CD1c-positive myeloid dendritic cell (primary cell): ENCODE measurements around the gene UBE2E2.

Experiments
- DNase-seq: peaks from one replicate; pipeline ENCODE4 v3.0.0-alpha.2; 2016; ENCODE audit errors: extremely low spot score

Gene UBE2E2

DNA sequence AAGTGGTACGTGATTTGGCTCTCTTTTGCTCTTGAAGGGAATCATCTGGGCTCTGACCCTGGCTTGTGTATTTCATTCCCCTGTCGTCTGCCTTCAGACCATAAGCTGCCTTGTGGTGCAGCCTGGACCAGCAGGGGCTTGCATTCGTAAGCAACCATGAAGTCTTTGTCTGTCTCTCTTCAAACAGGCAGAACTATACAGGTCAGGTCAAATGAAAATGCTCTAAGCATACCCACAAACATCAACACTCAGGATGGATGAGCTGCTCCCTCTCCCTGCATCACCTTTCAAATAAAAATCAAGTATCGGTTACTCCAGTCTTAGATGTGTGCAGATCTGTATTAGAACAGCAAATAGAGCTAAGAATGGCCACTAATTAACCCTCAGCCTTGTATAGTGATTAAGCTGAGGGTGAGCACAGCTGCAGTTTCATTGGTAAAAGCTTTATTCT is 334.0 kb downstream of the UBE2E2 start:
- DNase-seq, result no peak

- DNase-seq, result no peak
These were observed 336.1 kb downstream of the UBE2E2 start for GRCh38 chr3:23539185-23539584.

DNA sequence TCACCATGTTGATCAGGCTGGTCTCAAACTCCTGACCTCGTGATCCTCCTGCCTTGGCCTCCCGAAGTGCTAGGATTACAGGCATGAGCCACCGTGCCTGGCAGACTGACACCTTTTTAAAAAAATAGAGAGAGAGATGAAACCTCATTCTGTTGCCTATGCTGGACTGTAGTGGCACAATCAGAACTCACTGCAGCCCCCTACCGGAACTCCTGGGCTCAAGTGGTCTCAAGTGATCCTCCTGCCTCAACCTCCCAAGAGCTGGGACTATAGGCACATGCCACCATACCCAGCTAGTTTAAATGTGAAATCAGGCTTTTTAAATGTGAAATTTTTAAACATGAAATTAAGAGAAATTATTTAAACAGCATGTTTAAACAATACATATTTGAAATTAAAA is 337.5 kb downstream of the UBE2E2 start:
- no peak for DNase-seq

GRCh38 chr3:23542079-23542478 is 339.0 kb downstream of the UBE2E2 start:
- no peak for DNase-seq

GRCh38 chr3:23546181-23546580 is 343.1 kb downstream of the UBE2E2 start:
- no peak for DNase-seq

GRCh38 chr3:23547905-23548650 is 345.0 kb downstream of the UBE2E2 start:
- no peak for DNase-seq

GRCh38 chr3:23548706-23549105 is 345.6 kb downstream of the UBE2E2 start:
- DNase-seq, result no peak

DNA sequence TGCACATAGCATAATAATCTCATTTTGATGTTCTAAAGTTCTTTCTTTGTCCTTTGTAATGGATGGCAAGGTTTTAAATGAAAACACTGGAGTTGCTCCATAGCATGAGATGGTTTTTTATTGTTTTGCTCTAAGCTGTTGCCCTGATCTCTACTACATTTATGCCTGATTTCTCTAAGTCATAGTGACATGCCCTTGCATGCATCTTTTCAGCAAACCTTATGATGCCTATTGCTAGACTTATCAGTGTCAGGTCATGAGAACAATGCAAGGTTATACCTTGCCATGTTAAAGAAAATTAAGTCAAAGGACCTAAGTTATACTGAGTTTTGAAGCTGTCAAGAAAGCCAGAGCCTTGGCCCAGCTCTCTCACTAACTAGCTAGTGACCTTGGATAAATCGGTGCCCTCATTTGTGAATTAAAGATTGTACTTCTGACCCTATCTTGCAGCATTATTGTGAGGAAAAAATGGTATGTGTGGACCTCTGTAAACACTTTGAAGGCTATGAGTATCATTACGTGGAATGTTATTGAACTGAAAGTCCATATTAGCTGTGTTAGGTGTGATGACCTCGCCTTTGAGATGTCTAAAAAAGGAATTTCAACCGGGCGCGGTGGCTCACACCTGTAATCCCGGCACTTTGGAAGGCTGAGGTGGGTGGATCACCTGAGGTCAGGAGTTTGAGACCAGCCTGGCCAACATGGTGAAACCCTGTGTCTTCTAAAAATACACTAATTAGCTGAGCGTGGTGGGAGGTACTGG is 346.2 kb downstream of the UBE2E2 start:
- DNase-seq, result no peak

- DNase-seq, result no peak
These were observed 347.3 kb downstream of the UBE2E2 start for GRCh38 chr3:23550402-23550801.

DNA sequence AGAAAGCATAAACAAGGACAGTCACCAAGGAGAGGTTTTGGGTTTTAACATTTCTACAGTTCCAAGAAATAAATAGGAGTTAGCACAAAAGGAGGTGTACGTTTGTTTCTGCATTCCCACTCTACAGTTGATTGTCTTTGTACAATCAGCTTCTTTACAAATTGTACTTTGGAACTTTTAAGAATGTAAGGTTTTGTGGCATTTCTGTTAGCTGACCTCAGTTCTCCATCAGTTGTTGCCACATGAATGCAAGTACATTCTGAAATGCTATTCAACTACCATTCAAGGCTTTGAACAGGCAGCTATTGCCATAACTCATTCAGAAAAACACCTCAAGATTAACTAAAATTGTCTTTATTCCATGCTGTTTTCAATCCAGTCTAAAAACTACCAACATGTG is 349.4 kb downstream of the UBE2E2 start:
- no peak for DNase-seq

DNA sequence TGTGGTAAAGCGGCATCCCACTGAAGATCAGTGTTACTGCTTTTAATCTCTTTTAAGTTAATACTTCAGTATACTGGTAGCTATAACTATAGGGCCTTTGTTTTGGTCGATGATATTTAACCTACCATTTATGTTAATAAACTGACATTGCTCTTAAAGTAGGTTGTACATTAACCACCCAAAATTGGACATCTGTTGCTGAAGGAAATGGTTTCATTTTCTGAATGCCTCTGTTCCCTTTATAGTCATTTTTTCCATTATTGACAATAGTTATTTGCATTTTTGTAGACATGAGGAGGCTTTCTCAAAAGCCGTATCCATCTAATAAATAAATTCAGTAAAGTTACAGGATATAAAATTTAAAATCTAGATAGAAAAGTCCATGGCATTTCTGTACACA is 350.2 kb downstream of the UBE2E2 start:
- no peak for DNase-seq

- DNase-seq, result no peak
These were observed 362.1 kb downstream of the UBE2E2 start for GRCh38 chr3:23565041-23565775.

- DNase-seq, result no peak
These were observed 363.4 kb downstream of the UBE2E2 start for GRCh38 chr3:23566499-23566898.

GRCh38 chr3:23567917-23568316 is 364.8 kb downstream of the UBE2E2 start:
- peak; percentile 12 for DNase-seq

DNA sequence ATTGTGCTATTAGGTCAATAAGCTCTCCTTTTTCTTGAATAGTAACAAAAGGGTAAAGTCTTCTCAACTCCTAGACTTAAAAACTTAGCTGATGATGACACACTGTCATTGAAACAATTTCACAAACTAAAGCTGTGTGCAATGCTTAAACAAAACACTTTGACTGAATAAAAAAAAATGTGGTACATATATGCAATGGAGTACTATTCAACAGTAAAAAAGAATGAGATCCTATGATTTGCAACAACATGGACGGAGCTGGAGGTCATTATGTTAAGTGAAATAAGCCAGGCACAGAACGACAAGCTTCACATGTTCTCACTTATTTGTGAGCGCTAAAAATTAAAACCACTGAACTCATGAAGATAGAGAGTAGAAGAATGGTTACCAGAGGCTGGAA is 370.7 kb downstream of the UBE2E2 start:
- no peak for DNase-seq

GRCh38 chr3:23574822-23575315 is 371.7 kb downstream of the UBE2E2 start:
- DNase-seq, result no peak

GRCh38 chr3:23575697-23576096 is 372.6 kb downstream of the UBE2E2 start:
- no peak for DNase-seq

GRCh38 chr3:23576379-23576959 is 373.3 kb downstream of the UBE2E2 start:
- no peak for DNase-seq

DNA sequence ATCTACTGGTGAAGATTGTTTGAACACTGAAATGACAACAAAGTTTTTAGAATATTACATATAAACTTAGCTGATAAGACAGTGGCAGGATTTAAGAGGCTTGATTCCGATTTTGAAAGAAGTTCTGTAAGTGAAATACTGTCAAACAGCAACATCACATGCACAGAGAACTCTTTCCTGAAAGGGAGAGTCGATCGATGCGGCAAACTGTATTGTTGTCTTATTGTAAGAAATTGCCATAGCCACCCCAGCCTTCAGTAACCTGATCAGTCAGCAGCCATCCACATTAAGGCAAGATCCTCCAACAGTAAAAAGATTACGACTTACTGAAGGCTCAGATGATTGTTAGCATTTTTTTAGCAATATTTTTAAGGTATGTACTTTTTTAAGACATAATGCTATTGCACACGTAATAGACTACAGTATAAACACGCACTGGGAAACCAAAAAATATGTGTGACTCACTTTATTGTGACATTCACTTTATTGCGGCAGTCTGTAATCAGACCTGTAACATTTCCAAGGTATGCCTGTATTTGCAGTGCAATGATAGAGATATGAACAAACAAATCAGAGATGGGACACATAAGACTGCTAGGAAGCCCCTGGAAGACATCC is 377.1 kb downstream of the UBE2E2 start:
- no peak for DNase-seq

- DNase-seq, result no peak
These were observed 381.0 kb downstream of the UBE2E2 start for GRCh38 chr3:23583980-23584740.

GRCh38 chr3:23587513-23587912 is 384.4 kb downstream of the UBE2E2 start:
- DNase-seq, result no peak
